AG20443 (cell line): ENCODE data around the gene RNU5B-1.
A peak's percentile ranks its signal among the peaks of the same experiment; 100 is the strongest.

Experiments used
- DNase-seq: peaks from one replicate; pipeline ENCODE4 v3.0.0; 2012; ENCODE audit warnings: low spot score, mixed read lengths

RNU5B-1 gene

GRCh38 chr15:65289261-65289854 lies 15.1 kb upstream of the RNU5B-1 start:
- no peak for DNase-seq

DNA sequence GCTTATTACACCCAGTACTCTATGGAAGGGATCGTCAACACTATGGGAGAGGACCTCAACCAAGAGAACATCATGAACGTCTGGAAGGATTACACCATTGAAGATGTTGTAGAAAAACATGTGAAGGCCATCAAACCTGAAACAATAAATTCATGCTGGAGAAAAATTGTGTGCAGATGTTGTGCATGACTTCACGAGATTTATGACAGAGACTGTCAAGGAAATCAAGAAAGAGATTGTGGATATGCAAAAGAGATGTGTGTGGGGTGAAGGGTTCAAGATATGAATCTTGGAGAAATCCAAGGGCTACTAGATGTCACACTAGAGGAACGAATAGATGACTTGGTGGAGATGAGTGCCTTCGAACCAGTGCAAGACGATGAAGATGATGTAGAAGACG lies 14.2 kb upstream of the RNU5B-1 start:
- DNase-seq: no peak

- DNase-seq: no peak
These were observed 11.4 kb upstream of the RNU5B-1 start for GRCh38 chr15:65292938-65293518.

GRCh38 chr15:65298731-65299130 lies 5.7 kb upstream of the RNU5B-1 start:
- DNase-seq: no peak

DNA sequence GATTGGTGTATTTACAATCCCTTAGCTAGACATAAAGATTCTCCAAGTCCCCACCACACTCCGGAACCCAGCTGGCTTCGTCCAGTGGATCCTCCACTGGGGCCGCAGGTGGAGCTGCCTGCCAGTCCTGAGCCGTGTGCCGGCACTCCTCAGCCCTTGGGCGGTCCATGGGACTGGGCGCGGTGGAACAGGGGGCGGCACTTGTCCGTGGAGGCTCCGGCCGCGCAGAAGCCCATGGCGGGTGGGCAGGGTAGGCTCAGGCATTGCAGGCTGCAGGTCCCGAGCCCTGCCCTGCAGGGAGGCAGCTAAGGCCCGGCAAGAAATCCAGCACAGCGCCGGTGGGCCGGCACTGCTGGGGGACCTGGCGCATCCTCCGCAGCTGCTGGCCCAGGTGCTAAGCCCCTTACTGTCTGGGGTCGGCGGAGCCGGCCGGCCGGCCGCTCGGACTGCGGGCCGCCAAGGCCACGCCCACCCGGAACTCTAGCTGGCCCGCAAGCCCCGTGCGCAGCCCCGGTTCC lies 3.5 kb upstream of the RNU5B-1 start:
- no peak for DNase-seq

GRCh38 chr15:65302061-65302460 lies 2.4 kb upstream of the RNU5B-1 start:
- no peak for DNase-seq

GRCh38 chr15:65303687-65304380 lies 643 bp upstream of the RNU5B-1 start:
- DNase-seq: peak; percentile 73

DNA sequence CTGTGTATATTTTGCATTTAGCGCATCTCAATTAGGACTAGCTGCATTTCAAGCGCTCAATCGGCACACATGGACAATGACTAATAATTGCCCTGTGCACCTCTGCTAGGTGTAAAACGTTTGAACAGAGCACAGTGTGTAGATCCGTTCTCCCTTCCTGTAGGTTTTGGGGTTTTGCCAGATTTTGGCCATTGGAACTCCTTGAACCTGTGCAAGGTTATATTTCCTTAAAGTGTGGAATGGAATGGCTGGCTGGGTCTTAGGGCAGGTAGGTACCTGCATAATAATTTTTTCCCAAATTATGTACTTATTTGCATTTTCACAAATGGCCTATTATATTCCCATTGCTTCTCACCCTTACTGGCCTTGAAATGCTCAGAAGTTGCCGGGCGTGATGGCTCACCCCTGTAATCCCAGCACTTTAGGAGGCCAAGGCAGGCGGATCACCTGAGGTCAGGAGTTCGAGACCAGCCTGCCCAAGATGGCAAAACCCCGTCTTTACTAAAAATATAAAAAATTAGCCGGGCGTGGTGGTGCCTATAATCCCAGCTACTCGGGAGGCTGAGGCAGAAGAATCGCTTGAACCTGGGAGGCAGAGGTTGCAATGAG lies 777 bp downstream of the RNU5B-1 start:
- no peak for DNase-seq

GRCh38 chr15:65305776-65306175 lies 1.3 kb downstream of the RNU5B-1 start:
- no peak for DNase-seq

DNA sequence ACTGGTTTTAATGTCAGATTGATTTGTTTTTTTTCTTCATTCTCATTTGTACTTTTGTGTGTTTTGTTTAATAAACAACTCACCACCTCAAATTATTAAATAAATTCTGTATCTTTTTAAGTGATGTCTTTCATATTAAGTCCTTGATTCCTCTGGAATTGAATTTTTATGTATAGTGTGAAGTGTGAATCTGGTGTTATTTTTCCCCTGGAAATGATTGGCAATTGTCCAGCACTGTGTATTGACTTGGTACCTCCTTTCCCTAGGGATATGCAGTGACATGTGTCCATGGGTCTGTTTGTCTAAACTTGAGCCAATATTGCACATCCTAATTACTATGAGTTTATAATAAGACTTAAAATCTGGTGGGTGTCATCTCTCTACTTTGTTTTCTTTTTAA lies 2.1 kb downstream of the RNU5B-1 start:
- no peak for DNase-seq

DNA sequence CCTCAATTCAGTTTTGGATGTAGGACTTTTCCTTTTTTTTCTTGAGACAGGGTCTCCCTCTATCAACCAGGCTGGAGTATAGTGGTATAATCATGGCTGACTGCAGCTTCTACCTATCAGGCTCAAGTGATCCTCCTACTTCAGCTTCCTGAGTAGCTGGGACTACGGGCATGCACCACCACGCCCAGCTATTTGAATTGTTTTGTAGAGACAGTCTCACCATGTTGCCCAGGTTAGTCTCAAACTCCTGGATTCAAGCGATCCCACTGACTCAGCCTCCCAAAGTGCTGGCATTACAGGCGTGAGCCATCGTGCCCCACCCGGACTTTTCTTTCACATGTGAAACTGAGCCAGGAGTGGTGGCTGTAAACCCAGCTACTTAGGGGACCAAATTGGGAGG lies 3.5 kb downstream of the RNU5B-1 start:
- DNase-seq: no peak

GRCh38 chr15:65309882-65310418 lies 5.5 kb downstream of the RNU5B-1 start:
- DNase-seq: no peak

GRCh38 chr15:65310431-65311137 lies 6.1 kb downstream of the RNU5B-1 start:
- no peak for DNase-seq

DNA sequence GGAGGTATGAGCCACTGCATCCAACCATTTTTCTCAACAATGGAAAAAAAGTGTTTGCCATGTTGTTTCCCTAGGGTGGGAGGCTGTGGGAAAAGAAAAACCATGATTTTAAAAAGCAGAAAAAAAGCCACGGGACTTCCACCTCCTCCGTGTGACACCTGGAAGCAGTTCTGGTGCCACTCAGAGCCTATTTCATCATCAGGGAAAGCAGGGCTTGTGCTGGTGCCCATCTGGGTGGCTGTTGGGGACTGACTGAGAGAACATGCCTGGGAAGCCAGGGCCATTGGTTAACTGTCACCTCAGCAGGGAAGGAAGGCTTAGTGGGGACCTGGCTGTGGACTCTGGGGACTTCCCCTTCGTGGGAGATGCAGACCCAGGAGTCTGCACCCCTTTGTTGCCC lies 7.3 kb downstream of the RNU5B-1 start:
- DNase-seq: no peak

DNA sequence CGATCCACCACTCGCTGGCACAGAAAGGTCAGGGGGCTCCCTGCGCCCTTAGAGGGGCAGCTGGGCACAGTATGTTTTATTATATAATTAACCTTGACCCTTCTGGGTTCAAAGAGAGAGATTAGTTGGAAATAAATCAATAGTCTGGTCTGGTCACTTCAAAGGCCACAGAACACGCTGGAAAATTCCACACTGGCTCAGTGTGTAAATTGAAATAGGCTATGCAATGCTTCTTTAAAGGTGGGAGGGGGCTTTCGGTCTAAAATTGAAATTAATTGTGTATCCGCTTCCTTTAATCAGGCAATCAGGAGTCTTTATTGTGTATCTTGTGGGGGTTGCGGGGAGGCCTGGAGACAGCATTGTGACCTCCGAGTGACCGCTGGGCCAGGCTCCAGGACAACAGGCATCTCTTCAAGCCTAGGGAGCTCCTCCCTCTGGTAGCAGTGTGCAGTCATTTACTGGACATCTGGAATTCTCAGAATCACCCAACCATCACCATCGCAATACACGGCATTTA lies 8.0 kb downstream of the RNU5B-1 start:
- peak; percentile 65 for DNase-seq

DNA sequence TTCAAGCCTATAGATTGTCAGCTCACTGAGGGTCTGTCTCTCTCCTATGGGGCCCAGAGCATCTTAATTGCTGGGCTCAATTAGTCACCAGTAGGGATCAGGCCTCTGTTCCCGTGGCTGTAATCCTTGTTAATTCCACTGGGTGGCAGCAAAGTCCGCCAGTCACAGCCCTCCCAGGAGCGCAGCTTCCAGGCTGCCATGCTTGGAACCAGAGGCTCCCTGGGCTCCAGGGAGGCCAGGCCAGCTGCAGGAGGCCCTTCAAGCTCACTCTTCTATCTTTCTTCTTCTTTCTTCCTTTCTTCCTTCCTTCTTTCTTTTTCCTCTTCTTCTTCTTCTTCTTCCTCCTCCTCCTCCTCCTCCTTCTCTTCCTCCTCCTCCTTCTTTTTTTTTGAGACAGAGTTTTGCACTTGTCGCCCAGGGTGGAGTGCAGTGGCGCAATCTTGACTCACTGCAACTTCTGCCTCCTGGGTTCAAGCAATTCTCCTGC lies 14.4 kb downstream of the RNU5B-1 start:
- peak; percentile 97 for DNase-seq

DNA sequence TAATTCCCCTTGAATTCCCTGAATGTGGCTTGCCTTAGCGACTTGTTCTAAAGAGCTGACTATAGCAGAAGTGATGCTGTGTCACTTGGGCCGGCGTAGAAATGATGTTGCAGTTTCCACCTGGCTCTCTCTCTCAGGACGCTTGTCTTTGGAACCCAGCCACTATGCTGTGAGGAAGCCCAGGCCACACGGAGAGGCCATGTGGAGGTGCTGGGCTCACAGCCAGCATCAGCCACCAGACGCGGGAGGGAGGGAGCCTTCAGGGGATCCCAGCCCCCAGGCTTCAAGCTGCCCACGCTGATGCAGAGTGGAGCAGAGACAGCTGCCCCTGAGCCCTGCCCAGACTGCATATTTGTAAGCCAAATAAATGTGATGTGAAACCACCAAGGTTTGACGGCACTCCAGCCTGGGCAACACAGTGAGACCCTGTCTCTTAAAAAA lies 18.6 kb downstream of the RNU5B-1 start:
- no peak for DNase-seq

GRCh38 chr15:65326117-65326526 lies 21.6 kb downstream of the RNU5B-1 start:
- no peak for DNase-seq

GRCh38 chr15:65326818-65327217 lies 22.3 kb downstream of the RNU5B-1 start:
- no peak for DNase-seq

DNA sequence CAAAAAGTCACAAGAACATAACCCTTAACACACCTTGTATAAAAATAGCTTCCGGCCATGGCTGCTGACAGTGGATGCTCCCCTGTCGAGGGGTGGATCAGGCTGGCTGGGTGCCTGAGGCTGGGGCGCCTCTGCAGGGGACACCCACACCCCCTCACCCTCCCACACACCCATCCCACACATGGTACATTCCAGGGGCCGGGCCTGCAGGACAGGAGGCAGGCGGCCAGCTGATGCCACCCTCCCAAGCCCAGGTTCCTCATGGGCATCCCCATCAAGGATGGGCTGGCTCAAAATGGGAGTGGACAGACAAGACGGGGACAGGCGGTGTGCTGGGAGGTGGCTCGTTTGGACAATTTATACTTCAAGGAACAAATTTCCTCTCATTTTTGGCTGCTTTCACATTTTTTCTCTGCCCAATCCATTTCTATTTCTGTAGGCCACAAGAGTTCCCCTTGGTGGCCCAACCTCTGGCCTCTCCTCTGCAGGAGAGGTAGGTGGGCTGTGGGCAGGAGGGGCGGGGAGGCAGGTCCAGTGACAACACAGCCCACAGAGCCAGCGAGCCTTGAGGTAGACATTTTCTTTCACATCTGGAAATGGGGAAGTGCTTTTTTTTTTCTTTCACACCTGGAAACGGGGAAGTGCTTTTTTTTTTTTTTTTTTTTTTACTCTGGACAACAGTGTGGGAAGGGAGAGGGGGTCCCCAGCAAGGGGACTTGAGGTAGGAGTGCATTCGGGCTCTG lies 23.3 kb downstream of the RNU5B-1 start:
- no peak for DNase-seq
